Left ventricle myocardium inferior (tissue), 1 donor: ENCODE results near the gene ISYNA1. TPM values are rescaled to one million over a fixed set of nuclear protein-coding genes. Genes with fewer than 3 reads are reported as not detected.

Source experiments
- DNase-seq: peaks from one replicate; pipeline ENCODE4 v3.0.0-alpha.2; 2020
- H3K27ac ChIP-seq: fragments of 200-600 bp; replicated peaks from 2 replicates; pipeline ENCODE4 v1.8.0; 2021
- H3K27me3 ChIP-seq: fragments of 200-600 bp; 2 replicates; pipeline ENCODE4 v1.8.0; 2021; ENCODE audit warnings: low read depth
- H3K36me3 ChIP-seq: fragments of 200-600 bp; 2 replicates; pipeline ENCODE4 v1.8.0; 2021
- H3K4me1 ChIP-seq: fragments of 200-600 bp; 2 replicates; pipeline ENCODE4 v1.8.0; 2021
- H3K4me3 ChIP-seq: fragments of 200-600 bp; 2 replicates; pipeline ENCODE4 v1.8.0; 2021; ENCODE audit warnings: mild to moderate bottlenecking, moderate library complexity
- H3K9me3 ChIP-seq: fragments of 200-600 bp; replicated peaks from 2 replicates; pipeline ENCODE4 v1.8.0; 2021
- intact Hi-C: fragments of 100-400 bp; cut with micrococcal nuclease; formaldehyde crosslinking; loops from one replicate; pipeline ENCODE4 v1.11.0; 2022
- total RNA-seq: library from RNA; stranded (reverse); fragmentation: NEBNext Ultra II Directional; extraction: Animal tissue kit (Norgen Biotek cat#: 25700); gene quantifications from one replicate; pipeline ENCODE4 v1.2.1, GENCODE V29; 2021
- TF ChIP-seq, protein P1 (sequence below): fragments of 200-600 bp; IDR thresholded peaks from 2 replicates; pipeline ENCODE4 v1.8.0; 2021; ENCODE audit warnings: antibody characterized with exemption, mild to moderate bottlenecking, borderline replicate concordance
- donor health status: DM: no; HTN: yes; CAD: no; lungs with severe emphysema.

ISYNA1 gene
- total RNA-seq, 1 donor from 2014 or later, result 24.1 TPM

DNA sequence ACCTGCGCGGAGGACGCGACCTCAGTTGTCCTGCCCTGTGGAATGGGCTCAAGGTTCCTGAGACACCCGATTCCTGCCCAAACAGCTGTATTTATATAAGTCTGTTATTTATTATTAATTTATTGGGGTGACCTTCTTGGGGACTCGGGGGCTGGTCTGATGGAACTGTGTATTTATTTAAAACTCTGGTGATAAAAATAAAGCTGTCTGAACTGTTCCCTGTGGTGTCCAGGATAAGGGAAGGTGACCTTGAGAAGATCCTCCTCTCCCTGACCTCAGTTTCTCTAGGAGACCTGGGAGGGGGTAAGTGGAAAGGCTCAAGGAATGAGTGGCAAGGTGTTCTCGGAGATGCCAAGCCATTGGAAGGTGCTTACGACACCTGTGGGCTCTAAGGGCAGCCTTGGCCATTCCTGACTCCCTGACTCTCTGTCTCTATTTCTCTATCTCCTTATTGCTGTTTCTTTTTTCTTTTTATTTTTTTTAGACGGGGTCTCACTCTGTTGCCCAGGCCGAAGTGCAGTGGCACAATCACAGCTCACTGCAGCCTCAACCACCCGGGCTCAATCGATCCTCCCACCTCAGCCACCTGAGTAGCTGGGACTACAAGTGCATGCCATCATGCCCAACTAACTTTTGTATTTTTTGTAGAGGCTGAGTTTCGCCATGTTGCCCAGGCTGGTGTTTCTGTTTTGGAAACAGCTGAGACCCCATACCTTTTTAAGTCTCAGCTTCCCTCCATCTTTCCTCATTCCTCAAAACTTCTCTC is 48.8 kb downstream of the ISYNA1 start:
- peaks cover 6% of the 10 kb centered on the region for H3K27me3 ChIP-seq
- H3K27ac ChIP-seq, result peak overlapping the region; percentile 43
- TF ChIP-seq, protein P1, sequence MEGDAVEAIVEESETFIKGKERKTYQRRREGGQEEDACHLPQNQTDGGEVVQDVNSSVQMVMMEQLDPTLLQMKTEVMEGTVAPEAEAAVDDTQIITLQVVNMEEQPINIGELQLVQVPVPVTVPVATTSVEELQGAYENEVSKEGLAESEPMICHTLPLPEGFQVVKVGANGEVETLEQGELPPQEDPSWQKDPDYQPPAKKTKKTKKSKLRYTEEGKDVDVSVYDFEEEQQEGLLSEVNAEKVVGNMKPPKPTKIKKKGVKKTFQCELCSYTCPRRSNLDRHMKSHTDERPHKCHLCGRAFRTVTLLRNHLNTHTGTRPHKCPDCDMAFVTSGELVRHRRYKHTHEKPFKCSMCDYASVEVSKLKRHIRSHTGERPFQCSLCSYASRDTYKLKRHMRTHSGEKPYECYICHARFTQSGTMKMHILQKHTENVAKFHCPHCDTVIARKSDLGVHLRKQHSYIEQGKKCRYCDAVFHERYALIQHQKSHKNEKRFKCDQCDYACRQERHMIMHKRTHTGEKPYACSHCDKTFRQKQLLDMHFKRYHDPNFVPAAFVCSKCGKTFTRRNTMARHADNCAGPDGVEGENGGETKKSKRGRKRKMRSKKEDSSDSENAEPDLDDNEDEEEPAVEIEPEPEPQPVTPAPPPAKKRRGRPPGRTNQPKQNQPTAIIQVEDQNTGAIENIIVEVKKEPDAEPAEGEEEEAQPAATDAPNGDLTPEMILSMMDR, result no peak
- H3K4me3 ChIP-seq, result peak overlapping the region; percentile 58
- peaks cover 34% of the 10 kb centered on the region for H3K4me1 ChIP-seq
- no peaks in the 10 kb centered on the region for H3K36me3 ChIP-seq
- H3K9me3 ChIP-seq, result peaks cover 4% of the 10 kb centered on the region
- intact Hi-C loops, result no loop called here
- no peak for DNase-seq

DNA sequence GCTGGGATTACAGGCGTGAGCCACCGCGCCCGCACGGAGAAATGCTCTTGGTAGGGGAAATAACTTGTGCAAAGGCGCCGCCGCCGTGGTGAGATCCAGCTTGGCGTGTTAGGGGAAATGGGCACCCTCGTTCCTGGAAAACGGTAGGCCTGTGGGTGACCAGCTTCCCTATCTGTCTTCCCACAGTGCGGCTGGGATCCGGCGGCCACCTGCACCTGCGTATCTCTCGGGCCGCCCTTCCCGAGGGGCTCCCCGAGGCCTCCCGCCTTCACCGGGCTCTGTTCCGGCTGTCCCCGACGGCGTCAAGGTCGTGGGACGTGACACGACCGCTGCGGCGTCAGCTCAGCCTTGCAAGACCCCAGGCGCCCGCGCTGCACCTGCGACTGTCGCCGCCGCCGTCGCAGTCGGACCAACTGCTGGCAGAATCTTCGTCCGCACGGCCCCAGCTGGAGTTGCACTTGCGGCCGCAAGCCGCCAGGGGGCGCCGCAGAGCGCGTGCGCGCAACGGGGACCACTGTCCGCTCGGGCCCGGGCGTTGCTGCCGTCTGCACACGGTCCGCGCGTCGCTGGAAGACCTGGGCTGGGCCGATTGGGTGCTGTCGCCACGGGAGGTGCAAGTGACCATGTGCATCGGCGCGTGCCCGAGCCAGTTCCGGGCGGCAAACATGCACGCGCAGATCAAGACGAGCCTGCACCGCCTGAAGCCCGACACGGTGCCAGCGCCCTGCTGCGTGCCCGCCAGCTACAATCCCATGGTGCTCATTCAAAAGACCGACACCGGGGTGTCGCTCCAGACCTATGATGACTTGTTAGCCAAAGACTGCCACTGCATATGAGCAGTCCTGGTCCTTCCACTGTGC is 49.6 kb downstream of the ISYNA1 start:
- Histone ChIP-seq H3K27ac (peak overlapping the region; percentile 43), H3K4me1 (peaks cover 34% of the 10 kb centered on the region), H3K9me3 (peaks cover 4% of the 10 kb centered on the region), H3K4me3 (peak overlapping the region; percentile 58), H3K36me3 (no peaks in the 10 kb centered on the region), H3K27me3 (peaks cover 6% of the 10 kb centered on the region)
- intact Hi-C loops, result no loop called here
- TF ChIP-seq, protein P1, result peak; percentile 100
- DNase-seq, result peak; percentile 83

DNA sequence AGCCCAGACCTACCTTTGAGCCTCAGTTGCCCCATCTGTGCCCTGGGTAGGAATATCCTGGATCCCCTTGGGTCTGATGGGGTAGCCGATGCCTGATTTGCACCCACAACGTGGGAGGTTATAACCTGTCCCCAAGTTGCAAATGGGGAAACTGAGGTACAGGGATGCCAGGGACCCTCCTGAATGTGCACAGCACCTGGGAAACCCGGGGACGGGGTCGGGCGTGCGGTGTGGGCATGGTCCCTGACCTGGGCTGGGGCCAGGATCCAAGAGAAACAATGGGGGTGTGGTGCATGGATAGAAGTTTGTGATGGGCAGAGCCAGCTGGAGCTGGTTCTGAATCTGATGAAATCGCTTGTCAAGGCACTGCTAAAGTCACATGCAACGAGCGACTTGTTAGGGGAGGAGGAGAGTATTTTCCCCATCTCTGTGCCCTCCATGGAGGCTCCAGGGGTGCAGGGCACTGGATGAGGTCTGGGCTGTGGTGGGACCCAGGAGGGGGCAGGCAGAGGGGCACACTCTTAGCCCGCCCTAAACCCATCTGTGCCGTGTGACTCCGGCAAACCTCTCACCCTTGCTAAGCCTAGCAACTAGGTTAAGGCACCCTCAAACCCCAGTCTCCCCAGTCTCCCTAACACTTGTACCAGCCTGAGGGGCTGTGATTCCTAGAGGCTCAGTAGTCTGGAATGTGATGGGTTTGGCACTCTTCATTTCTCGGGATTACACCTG is 51.2 kb downstream of the ISYNA1 start:
- H3K9me3 ChIP-seq, result peaks cover 4% of the 10 kb centered on the region
- peaks cover 6% of the 10 kb centered on the region for H3K27me3 ChIP-seq
- peak overlapping the region; percentile 58 for H3K4me3 ChIP-seq
- intact Hi-C loops, result no loop called here
- no peaks in the 10 kb centered on the region for H3K36me3 ChIP-seq
- DNase-seq, result no peak
- TF ChIP-seq, protein P1, result no peak
- H3K4me1 ChIP-seq, result peaks cover 34% of the 10 kb centered on the region
- H3K27ac ChIP-seq, result peak overlapping the region; percentile 30

DNA sequence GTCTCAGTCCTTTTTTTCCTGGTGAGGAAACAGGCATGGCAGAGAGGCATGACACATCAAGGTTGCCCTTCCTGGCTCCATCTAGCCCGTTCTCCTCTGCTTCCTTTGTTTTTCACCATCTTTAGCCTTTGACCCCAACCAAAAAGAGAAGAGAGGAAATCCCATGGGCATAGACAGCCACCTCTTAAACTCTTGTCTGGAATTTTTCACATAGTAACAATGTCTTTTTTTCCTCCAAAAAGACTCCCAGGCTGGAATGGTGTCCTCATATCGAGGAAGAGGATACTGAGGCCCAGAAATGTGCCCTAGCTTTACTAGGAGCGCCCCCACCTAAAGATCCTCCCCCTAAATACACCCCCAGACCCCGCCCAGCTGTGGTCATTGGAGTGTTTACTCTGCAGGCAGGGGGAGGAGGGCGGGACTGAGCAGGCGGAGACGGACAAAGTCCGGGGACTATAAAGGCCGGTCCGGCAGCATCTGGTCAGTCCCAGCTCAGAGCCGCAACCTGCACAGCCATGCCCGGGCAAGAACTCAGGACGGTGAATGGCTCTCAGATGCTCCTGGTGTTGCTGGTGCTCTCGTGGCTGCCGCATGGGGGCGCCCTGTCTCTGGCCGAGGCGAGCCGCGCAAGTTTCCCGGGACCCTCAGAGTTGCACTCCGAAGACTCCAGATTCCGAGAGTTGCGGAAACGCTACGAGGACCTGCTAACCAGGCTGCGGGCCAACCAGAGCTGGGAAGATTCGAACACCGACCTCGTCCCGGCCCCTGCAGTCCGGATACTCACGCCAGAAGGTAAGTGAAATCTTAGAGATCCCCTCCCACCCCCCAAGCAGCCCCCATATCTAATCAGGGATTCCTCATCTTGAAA is 52.0 kb downstream of the ISYNA1 start, which contains the start of gene GDF15:
Gene GDF15 (plus strand): TSS at position 484 of the 868 bp plus-strand sequence. CDS start 32 bp downstream, at position 516.
- no peaks in the 10 kb centered on the region for H3K36me3 ChIP-seq
- peaks cover 4% of the 10 kb centered on the region for H3K9me3 ChIP-seq
- TF ChIP-seq, protein P1, result peak; percentile 60
- peaks cover 36% of the 10 kb centered on the region for H3K4me1 ChIP-seq
- H3K27ac ChIP-seq, result peak within 1 kb of the TSS; percentile 30
- intact Hi-C loops, result no loop called here
- H3K27me3 ChIP-seq, result peaks cover 6% of the 10 kb centered on the region
- DNase-seq, result peak; percentile 61
- peak within 1 kb of the TSS; percentile 58 for H3K4me3 ChIP-seq
